GM23248 (cell line): Measurements from ENCODE around the gene HPN. TPM values are rescaled to one million over a fixed set of nuclear protein-coding genes. Genes with fewer than 3 reads are reported as not detected.

Experiments
- DNase-seq: peaks from one replicate; pipeline ENCODE4 v3.0.0-alpha.2; 2015
- H2AFZ ChIP-seq: fragments of 200-600 bp; sonication (generic); 2 replicates; pipeline ENCODE4 v1.6.1; 2016; ENCODE audit warnings: antibody characterized with exemption
- H3F3A ChIP-seq: fragments of 200-600 bp; sonication (generic); 2 replicates; pipeline ENCODE4 v1.6.1; 2016; ENCODE audit warnings: mild to moderate bottlenecking, antibody characterized with exemption, mixed run types; ENCODE audit not compliant: insufficient read depth
- H3K27ac ChIP-seq: fragments of 200-600 bp; sonication (generic); 2 replicates; pipeline ENCODE4 v1.5.1; 2016; ENCODE audit warnings: mild to moderate bottlenecking
- H3K27me3 ChIP-seq: fragments of 200-600 bp; sonication (generic); replicated peaks from 2 replicates; pipeline ENCODE4 v1.6.1; 2016; ENCODE audit warnings: mild to moderate bottlenecking; ENCODE audit not compliant: insufficient read depth
- H3K36me3 ChIP-seq: fragments of 200-600 bp; sonication (generic); 2 replicates; pipeline ENCODE4 v1.6.1; 2016; ENCODE audit warnings: low read depth, mild to moderate bottlenecking
- H3K4me1 ChIP-seq: fragments of 200-600 bp; sonication (generic); 2 replicates; pipeline ENCODE4 v1.6.1; 2016; ENCODE audit warnings: mild to moderate bottlenecking; ENCODE audit not compliant: insufficient read depth
- H3K4me2 ChIP-seq: fragments of 200-600 bp; sonication (generic); one replicate; pipeline ENCODE4 v1.6.1; 2016; ENCODE audit warnings: mild to moderate bottlenecking; ENCODE audit not compliant: unreplicated experiment
- H3K4me3 ChIP-seq: fragments of 200-600 bp; sonication (generic); 2 replicates; pipeline ENCODE4 v1.5.1; 2016; ENCODE audit warnings: mild to moderate bottlenecking
- H3K79me2 ChIP-seq: fragments of 200-600 bp; sonication (generic); 2 replicates; pipeline ENCODE4 v1.6.1; 2016; ENCODE audit warnings: mild to moderate bottlenecking; ENCODE audit not compliant: insufficient read depth
- H3K9ac ChIP-seq: fragments of 200-600 bp; sonication (generic); 2 replicates; pipeline ENCODE4 v1.6.1; 2016; ENCODE audit warnings: mild to moderate bottlenecking
- H3K9me2 ChIP-seq: fragments of 200-600 bp; sonication (generic); 2 replicates; pipeline ENCODE4 v1.6.1; 2016; ENCODE audit warnings: mixed run types, mild to moderate bottlenecking, moderate library complexity; ENCODE audit not compliant: insufficient read depth
- H3K9me3 ChIP-seq: fragments of 200-600 bp; sonication (generic); one replicate; pipeline ENCODE4 v1.6.1; 2017; ENCODE audit warnings: low read depth
- H4K20me1 ChIP-seq: fragments of 200-600 bp; sonication (generic); 2 replicates; pipeline ENCODE4 v1.6.0; 2016; ENCODE audit not compliant: insufficient read depth
- EZH2 ChIP-seq: fragments of 200-600 bp; sonication (generic); IDR thresholded peaks from 2 replicates; pipeline ENCODE4 v1.6.1; 2018; ENCODE audit warnings: antibody characterized with exemption, mild to moderate bottlenecking; ENCODE audit not compliant: insufficient read depth, poor library complexity, severe bottlenecking
- EZH2phosphoT487 ChIP-seq: fragments of 200-600 bp; sonication (generic); IDR thresholded peaks from 2 replicates; pipeline ENCODE4 v1.6.1; 2018; ENCODE audit warnings: antibody characterized with exemption, moderate library complexity, mild to moderate bottlenecking, low read depth; ENCODE audit not compliant: insufficient read depth
- WGBS, 2 experiments: methylation state at CpG; one replicate each; pipeline ENCODE4 v1.1.6; 2015 to 2017; ENCODE audit warnings: low lambda C conversion rate in 2 of 2, low coverage in 1 of 2; ENCODE audit errors: missing lambda C conversion rate in 2 of 2; 5-methylcytosine and 5-hydroxymethylcytosine counted together
- in situ Hi-C: fragments of 300-500 bp; cut with MboI; formaldehyde crosslinking; loops from 2 replicates; pipeline ENCODE4 v1.15.0; 2020
- polyA plus RNA-seq: library from polyadenylated mRNA; unstranded; fragments of >200 nt; fragmentation: Nextera tagmentation; extraction: Ambion mirVana; gene quantifications from 2 replicates; pipeline ENCODE4 v1.2.1, GENCODE V29; 2016
- total RNA-seq: library from RNA; depleted of rRNA; stranded (reverse); fragments of >200 nt; shearing (Covaris generic); gene quantifications from 2 replicates; pipeline ENCODE4 v1.2.3, GENCODE V29; 2014

HPN gene
- total and polyA plus RNA-seq, 2 experiments from 2014 or later, result not detected

GRCh38 chr19:35037716-35038622, 3.6 kb upstream of the HPN start:
- Histone ChIP-seq H3K36me3 (no peaks in the 10 kb centered on the region), H3K9ac (no peak overlapping the region), H2AFZ (no peak overlapping the region), H3K4me2 (no peak overlapping the region), H3F3A (no peaks in the 10 kb centered on the region), H3K9me3 (no peaks in the 10 kb centered on the region), H3K9me2 (no peaks in the 10 kb centered on the region), H3K4me3 (no peak overlapping the region), H3K27ac (no peak overlapping the region), H4K20me1 (no peaks in the 10 kb centered on the region), H3K79me2 (no peaks in the 10 kb centered on the region), H3K4me1 (no peaks in the 10 kb centered on the region), H3K27me3 (no peaks in the 10 kb centered on the region)
- no peak for DNase-seq
- 75 to 81% methylated on average over 13 of the region's 13 CpGs for WGBS, 2 experiments
- in situ Hi-C loops, result no loop called here
- TF ChIP-seq EZH2, result no peak
- no peak for TF ChIP-seq EZH2phosphoT487

GRCh38 chr19:35038623-35039512, 2.7 kb upstream of the HPN start:
- Histone ChIP-seq H3K27ac (no peak overlapping the region), H3K9me2 (no peaks in the 10 kb centered on the region), H3K4me3 (no peak overlapping the region), H3K27me3 (no peaks in the 10 kb centered on the region), H3F3A (no peaks in the 10 kb centered on the region), H4K20me1 (no peaks in the 10 kb centered on the region), H3K4me1 (no peaks in the 10 kb centered on the region), H3K36me3 (no peaks in the 10 kb centered on the region), H3K79me2 (no peaks in the 10 kb centered on the region), H3K9ac (no peak overlapping the region), H2AFZ (no peak overlapping the region), H3K4me2 (no peak overlapping the region), H3K9me3 (no peaks in the 10 kb centered on the region)
- in situ Hi-C loops, result no loop called here
- WGBS, 2 experiments, result 86 to 88% methylated on average over 17 of the region's 17 CpGs
- DNase-seq, result no peak
- no peak for TF ChIP-seq EZH2
- no peak for TF ChIP-seq EZH2phosphoT487

- no peaks in the 10 kb centered on the region for H3K79me2 ChIP-seq
- TF ChIP-seq EZH2phosphoT487, result no peak
- TF ChIP-seq EZH2, result no peak
- no peak overlapping the region for H3K4me3 ChIP-seq
- no peaks in the 10 kb centered on the region for H3K9me3 ChIP-seq
- H4K20me1 ChIP-seq, result no peaks in the 10 kb centered on the region
- H3K4me1 ChIP-seq, result no peaks in the 10 kb centered on the region
- H2AFZ ChIP-seq, result no peak overlapping the region
- no peaks in the 10 kb centered on the region for H3F3A ChIP-seq
- no peak for DNase-seq
- WGBS, 2 experiments, result 62 to 67% methylated on average over 20 to 39 of the region's 39 CpGs
- H3K4me2 ChIP-seq, result no peak overlapping the region
- H3K36me3 ChIP-seq, result no peaks in the 10 kb centered on the region
- no peaks in the 10 kb centered on the region for H3K9me2 ChIP-seq
- no peak overlapping the region for H3K9ac ChIP-seq
- no peaks in the 10 kb centered on the region for H3K27me3 ChIP-seq
- no peak overlapping the region for H3K27ac ChIP-seq
- in situ Hi-C loops, result no loop called here
Measured at GRCh38 chr19:35039881-35040825, 1.4 kb upstream of the HPN start.
